GM12873 (cell line): ENCODE measurements around the gene PEPD.

Experiments used
- CTCF ChIP-seq: IDR thresholded peaks from 2 replicates; pipeline ENCODE4 v1.5.1; 2012; ENCODE audit warnings: low read depth, mild to moderate bottlenecking, moderate library complexity, low read length, control low read depth; ENCODE audit not compliant: insufficient read depth; ENCODE audit errors: missing control alignments

Gene PEPD

GRCh38 chr19:33384983-33385382, 136.6 kb downstream of the PEPD start:
- no peak for TF ChIP-seq CTCF

GRCh38 chr19:33383720-33384292, 137.8 kb downstream of the PEPD start:
- no peak for TF ChIP-seq CTCF

GRCh38 chr19:33382982-33383381, 138.6 kb downstream of the PEPD start:
- no peak for TF ChIP-seq CTCF

GRCh38 chr19:33382006-33382405, 139.6 kb downstream of the PEPD start:
- no peak for TF ChIP-seq CTCF

GRCh38 chr19:33381101-33381500, 140.5 kb downstream of the PEPD start:
- no peak for TF ChIP-seq CTCF

GRCh38 chr19:33379151-33379829, 142.3 kb downstream of the PEPD start:
- no peak for TF ChIP-seq CTCF

GRCh38 chr19:33377586-33378475, 143.8 kb downstream of the PEPD start:
- TF ChIP-seq CTCF: no peak
